Astrocyte of the spinal cord (primary cell): ENCODE measurements around the gene TK1.

Experiments
- DNase-seq: peaks from one replicate; pipeline ENCODE4 v3.0.0; 2011; ENCODE audit warnings: low read depth, low spot score
- H3K4me3 ChIP-seq: 2 replicates; pipeline ENCODE4 v1.5.1; 2011; ENCODE audit warnings: low read depth, mild to moderate bottlenecking, low read length, moderate library complexity
- CTCF ChIP-seq: IDR thresholded peaks from 2 replicates; pipeline ENCODE4 v1.5.1; 2012; ENCODE audit warnings: low read depth, mild to moderate bottlenecking, low read length, inconsistent platforms
- in situ Hi-C: cut with HindIII; loops from 2 replicates; pipeline ENCODE4 v1.10.0; 2017; ENCODE audit warnings: low sequenced_read_pairs

The TK1 gene

GRCh38 chr17:78154903-78155811 lies 31.7 kb downstream of the TK1 start:
- no peak for TF ChIP-seq CTCF
- DNase-seq: no peak
- in situ Hi-C loops: no loop called here
- no peak overlapping the region for H3K4me3 ChIP-seq

- no peak for DNase-seq
- no peak for TF ChIP-seq CTCF
- H3K4me3 ChIP-seq: no peak overlapping the region
- in situ Hi-C loops: no loop called here
Observed at GRCh38 chr17:78151514-78152008, 35.3 kb downstream of the TK1 start.

GRCh38 chr17:78148286-78149016 lies 38.4 kb downstream of the TK1 start:
- no peak overlapping the region for H3K4me3 ChIP-seq
- DNase-seq: no peak
- TF ChIP-seq CTCF: no peak
- in situ Hi-C loops: no loop called here

- no peak for DNase-seq
- TF ChIP-seq CTCF: no peak
- H3K4me3 ChIP-seq: no peak overlapping the region
- in situ Hi-C loops: no loop called here
Observed at GRCh38 chr17:78147315-78147998, 39.4 kb downstream of the TK1 start.

- no peak overlapping the region for H3K4me3 ChIP-seq
- in situ Hi-C loops: no loop called here
- no peak for DNase-seq
- no peak for TF ChIP-seq CTCF
Observed at GRCh38 chr17:78146881-78147280, 40.0 kb downstream of the TK1 start.

- DNase-seq: no peak
- in situ Hi-C loops: no loop called here
- no peak for TF ChIP-seq CTCF
- no peak overlapping the region for H3K4me3 ChIP-seq
Observed at GRCh38 chr17:78146471-78146869, 40.4 kb downstream of the TK1 start.
